ENCODE data around the gene REEP6.
"Not testable (repeated sequence)": the region's sequence is repeated elsewhere in the genome, so short reads cannot be mapped to it uniquely, and the experiment has no call there.

Gene REEP6

GRCh38 chr19:1471010-1471514 lies 19.9 kb upstream of the REEP6 start:
- DNase-seq (ENCODE audit: insufficient read length, low spot score) (no peak), FAIRE-seq (peak; percentile 13)
- TF ChIP-seq POLR2A (IDR thresholded peaks at IDR 0.05; ENCODE audit: low read depth, low read length) = no peak
- no peak for TF ChIP-seq POU2F2 (IDR thresholded peaks at IDR 0.05; ENCODE audit: low read depth, low read length)
- TF ChIP-seq SPI1 (IDR thresholded peaks at IDR 0.05; ENCODE audit: low read depth, low read length) = no peak
- no peak for TF ChIP-seq POLR2AphosphoS5 (IDR thresholded peaks at IDR 0.05; ENCODE audit: low read depth, low read length)
- TF ChIP-seq TAF1 (IDR thresholded peaks at IDR 0.05; ENCODE audit: low read depth, low read length) = no peak
- no peak for TF ChIP-seq PAX5 (IDR thresholded peaks at IDR 0.05; ENCODE audit: insufficient read depth, low read length, severe bottlenecking)

DNA sequence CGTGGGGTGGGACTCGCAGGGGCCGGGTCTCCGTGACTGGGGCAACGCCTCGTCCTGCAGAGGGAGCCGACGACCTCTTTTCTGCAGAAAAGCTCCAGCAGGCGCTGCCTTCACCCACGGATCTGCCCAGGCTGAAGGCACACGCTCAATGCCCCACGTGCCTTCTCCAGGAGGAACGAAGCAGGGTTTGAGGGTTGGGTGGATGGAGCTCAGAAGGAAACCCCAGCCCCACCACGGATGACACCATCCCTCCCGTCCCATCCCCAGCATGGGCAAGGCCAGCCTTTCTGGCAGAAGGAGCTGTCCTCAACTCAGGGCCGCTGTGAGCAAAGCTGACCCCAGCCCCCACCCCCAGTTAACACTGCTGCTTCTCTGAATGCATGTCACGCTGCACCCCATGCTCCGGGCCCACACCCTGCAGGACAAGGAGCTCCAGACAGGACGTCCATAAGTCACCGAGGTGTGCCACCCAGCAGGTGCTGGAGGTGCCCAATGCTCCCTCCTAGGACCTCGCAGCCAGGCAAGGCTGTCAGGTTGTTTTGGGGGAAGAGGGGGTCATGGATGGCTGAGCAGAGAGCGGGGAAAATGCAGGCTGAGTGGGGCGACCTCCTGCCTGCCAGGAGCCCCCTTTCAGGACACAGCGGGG lies 19.3 kb upstream of the REEP6 start:
- FAIRE-seq = no peak
- TF ChIP-seq TAF1 (IDR thresholded peaks at IDR 0.05; ENCODE audit: low read depth, low read length) (no peak), SPI1 (IDR thresholded peaks at IDR 0.05; ENCODE audit: low read depth, low read length) (no peak), POLR2AphosphoS5 (IDR thresholded peaks at IDR 0.05; ENCODE audit: low read depth, low read length) (no peak), POLR2A (IDR thresholded peaks at IDR 0.05; ENCODE audit: low read depth, low read length) (no peak), POU2F2 (IDR thresholded peaks at IDR 0.05; ENCODE audit: low read depth, low read length) (no peak), PAX5 (IDR thresholded peaks at IDR 0.05; ENCODE audit: insufficient read depth, low read length, severe bottlenecking) (no peak)
- no peak for DNase-seq (ENCODE audit: insufficient read length, low spot score)

DNA sequence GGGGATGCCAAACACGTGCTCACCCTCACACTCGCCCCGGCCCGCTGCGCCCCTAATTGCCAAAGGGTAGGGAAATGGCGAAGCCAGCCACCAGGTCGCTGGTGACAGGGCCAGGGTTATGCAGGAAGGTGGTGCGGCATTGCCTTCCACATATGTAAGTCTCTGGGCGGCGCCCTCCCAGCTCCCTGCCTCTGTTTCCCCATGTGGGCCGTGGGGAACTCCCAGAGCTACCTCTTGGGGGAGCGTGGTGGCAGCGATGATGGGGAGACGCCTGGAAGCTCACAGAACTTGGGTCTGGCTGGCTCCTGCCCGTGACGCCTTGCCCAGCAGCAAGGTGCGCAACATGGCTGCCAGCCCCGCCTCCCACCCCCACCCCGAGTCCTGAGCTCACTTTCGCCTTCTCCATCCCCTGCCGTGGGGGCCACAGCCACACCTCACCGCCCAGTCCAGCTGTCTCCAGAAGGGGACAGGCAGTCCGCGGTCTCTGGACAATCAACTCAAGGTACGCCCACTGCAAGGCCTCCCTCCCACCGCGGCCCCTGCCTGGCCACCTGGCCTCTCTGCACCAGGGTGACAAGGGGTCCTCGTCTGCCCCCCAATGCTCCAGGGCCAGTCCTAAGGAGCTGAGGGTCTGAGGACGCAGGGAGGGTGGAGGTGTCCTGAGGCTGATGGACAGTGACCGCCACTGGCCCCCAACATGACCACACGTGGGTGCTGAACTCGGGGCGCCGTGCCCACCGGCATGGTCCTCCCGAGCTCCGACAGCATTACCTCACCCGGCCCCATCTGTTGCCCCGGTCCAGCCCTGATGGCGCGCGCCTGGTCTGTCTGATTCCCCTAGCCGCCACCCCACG lies 18.5 kb upstream of the REEP6 start:
- DNase-seq (ENCODE audit: insufficient read length, low spot score) = no peak
- FAIRE-seq = no peak
- no peak for TF ChIP-seq SPI1 (IDR thresholded peaks at IDR 0.05; ENCODE audit: low read depth, low read length)

DNA sequence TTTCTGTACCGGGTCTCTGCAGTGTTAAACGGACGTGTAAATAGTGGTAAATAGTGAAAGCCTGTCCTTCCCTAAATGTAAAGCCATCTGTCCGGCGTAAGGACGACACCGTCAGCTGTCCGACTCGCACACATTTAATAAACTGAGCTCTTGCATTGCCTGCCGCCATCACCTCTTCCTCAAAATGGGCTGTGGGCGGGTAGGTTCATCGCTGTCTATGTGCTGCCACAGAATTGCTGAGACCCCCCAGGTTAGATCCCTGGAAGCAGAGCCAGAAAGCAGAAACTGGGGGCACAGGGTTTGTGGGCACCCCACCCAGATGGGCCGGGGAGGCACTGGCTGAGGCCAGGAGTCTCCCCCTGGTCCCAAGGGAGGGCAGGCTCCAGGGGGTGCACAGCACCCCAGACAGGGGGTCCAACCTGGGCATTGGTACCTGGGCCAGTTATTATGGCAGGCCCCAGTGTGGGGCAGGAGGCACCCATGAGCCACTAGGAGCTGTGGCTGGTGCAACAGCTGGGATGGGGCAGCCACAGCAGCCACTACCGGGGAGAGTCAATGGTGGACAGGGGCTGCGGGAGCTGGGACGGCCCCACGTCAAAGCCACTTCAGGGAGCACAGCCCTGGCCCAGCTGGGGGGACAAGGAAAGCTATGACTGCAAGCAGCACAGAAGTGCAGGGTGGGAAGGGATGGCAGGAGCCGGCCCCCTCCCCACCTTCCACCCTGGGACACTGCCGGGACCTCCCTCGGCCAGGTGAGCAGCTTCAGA lies 17.7 kb upstream of the REEP6 start:
- TF ChIP-seq PAX5 (IDR thresholded peaks at IDR 0.05; ENCODE audit: insufficient read depth, low read length, severe bottlenecking) = no peak
- TF ChIP-seq POLR2AphosphoS5 (IDR thresholded peaks at IDR 0.05; ENCODE audit: low read depth, low read length) = no peak
- no peak for TF ChIP-seq SPI1 (IDR thresholded peaks at IDR 0.05; ENCODE audit: low read depth, low read length)
- TF ChIP-seq POLR2A (IDR thresholded peaks at IDR 0.05; ENCODE audit: low read depth, low read length) = no peak
- TF ChIP-seq TAF1 (IDR thresholded peaks at IDR 0.05; ENCODE audit: low read depth, low read length) = no peak
- TF ChIP-seq POU2F2 (IDR thresholded peaks at IDR 0.05; ENCODE audit: low read depth, low read length) = no peak
- no peak for DNase-seq (ENCODE audit: insufficient read length, low spot score)
- FAIRE-seq = no peak

DNA sequence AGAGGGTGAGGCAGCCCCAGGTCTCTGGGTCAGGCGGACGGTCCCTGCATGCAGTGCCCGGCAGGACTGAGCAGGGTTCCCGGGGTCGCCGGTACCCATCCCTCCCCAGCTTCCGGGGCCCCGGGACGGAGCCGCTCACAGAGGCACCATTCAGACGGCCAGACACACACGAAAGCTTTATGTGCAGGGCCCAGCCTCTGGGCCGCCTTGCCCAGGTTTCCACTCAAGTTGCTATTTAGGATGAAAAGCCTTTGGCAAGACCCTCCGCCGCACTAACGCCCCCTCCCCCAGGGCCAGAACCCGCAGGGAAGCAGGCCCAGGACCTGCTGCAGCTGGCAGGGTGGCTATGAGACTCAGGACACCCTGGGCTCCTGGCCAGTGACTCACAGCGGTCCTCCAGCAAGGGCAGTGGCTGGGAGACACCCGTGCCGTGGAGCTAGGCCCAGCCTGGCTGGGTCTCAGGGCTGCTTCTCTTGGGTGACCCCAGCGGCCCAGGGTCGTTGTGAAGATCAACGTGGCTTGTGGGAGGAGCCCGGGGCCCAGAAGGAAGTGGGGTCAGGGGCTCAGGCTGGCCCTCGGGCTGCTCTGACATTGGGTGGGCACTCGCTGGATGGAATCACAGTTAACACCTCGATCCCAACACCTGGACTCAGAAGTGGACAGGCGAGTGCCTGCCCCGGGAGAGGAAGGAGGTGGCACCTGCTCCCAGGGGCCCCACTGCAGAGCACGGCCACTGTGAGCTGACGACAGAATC lies 16.8 kb upstream of the REEP6 start:
- DNase-seq (ENCODE audit: insufficient read length, low spot score) (no peak), FAIRE-seq (no peak)
- no peak for TF ChIP-seq POLR2A (IDR thresholded peaks at IDR 0.05; ENCODE audit: low read depth, low read length)
- no peak for TF ChIP-seq TAF1 (IDR thresholded peaks at IDR 0.05; ENCODE audit: low read depth, low read length)
- TF ChIP-seq SPI1 (IDR thresholded peaks at IDR 0.05; ENCODE audit: low read depth, low read length) = no peak
- no peak for TF ChIP-seq POLR2AphosphoS5 (IDR thresholded peaks at IDR 0.05; ENCODE audit: low read depth, low read length)
- TF ChIP-seq PAX5 (IDR thresholded peaks at IDR 0.05; ENCODE audit: insufficient read depth, low read length, severe bottlenecking) = no peak
- TF ChIP-seq POU2F2 (IDR thresholded peaks at IDR 0.05; ENCODE audit: low read depth, low read length) = no peak

GRCh38 chr19:1474765-1475351 lies 16.1 kb upstream of the REEP6 start:
- DNase-seq (ENCODE audit: insufficient read length, low spot score) (no peak), FAIRE-seq (no peak)
- no peak for TF ChIP-seq POLR2AphosphoS5 (IDR thresholded peaks at IDR 0.05; ENCODE audit: low read depth, low read length)
- no peak for TF ChIP-seq TAF1 (IDR thresholded peaks at IDR 0.05; ENCODE audit: low read depth, low read length)
- TF ChIP-seq POLR2A (IDR thresholded peaks at IDR 0.05; ENCODE audit: low read depth, low read length) = no peak
- no peak for TF ChIP-seq PAX5 (IDR thresholded peaks at IDR 0.05; ENCODE audit: insufficient read depth, low read length, severe bottlenecking)
- TF ChIP-seq SPI1 (IDR thresholded peaks at IDR 0.05; ENCODE audit: low read depth, low read length) = no peak
- no peak for TF ChIP-seq POU2F2 (IDR thresholded peaks at IDR 0.05; ENCODE audit: low read depth, low read length)

DNA sequence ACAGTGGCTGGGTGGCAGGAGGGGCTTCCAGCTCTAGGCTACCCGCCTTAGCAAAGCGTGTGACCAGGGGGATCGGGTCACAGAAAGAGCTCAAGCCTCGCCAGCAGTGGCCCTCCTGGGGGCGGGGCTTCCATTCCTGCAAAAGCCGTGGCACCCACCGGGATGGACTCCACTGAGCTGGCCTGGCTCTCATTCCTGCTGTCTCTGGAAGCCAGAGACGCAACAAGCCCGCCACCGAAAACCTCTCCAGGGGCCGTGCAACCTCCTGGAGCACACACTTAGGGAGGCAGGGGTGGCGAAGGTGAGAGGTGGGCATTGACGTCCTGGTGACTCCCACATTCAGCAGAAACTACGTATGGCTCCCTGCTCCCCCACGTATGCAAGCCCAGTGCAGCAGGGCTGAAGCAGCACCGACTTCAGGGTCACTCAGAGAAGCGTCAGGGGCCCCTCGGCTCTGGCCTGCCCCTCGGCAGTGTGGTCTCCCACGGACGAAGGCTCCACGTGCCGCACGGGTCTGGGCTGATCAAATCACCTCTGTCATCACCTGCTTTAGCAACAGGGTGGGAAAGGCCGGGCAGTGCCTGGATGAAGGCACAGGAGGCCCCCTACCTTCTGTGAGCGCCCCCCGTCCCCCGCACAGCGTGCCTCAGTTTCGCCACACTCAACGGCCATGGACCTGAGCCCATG lies 15.1 kb upstream of the REEP6 start:
- DNase-seq (ENCODE audit: insufficient read length, low spot score) (no peak), FAIRE-seq (no peak)
- TF ChIP-seq SPI1 (IDR thresholded peaks at IDR 0.05; ENCODE audit: low read depth, low read length) = no peak
- no peak for TF ChIP-seq TAF1 (IDR thresholded peaks at IDR 0.05; ENCODE audit: low read depth, low read length)

DNA sequence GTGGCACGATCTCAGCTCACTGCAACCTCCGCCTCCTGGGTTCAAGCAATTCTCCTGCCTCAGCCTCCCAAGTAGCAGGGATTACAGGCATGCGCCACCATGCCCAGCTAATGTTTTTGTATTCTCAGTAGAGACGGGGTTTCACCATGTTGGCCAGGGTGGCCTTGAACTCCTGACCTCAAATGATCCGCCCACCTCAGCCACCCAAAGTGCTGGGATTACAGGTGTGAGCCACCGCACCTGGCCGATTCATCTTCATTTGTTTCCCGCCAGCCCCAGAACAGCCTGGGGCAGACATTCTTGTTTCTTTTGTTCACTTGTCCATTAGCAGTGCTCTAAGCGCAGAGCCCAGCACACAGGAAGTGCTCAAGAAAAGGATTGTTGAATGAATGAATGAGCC lies 13.9 kb upstream of the REEP6 start:
- not testable (repeated sequence) for DNase-seq (ENCODE audit: insufficient read length, low spot score); FAIRE-seq
